SK-N-SH (cell line): Measurements from ENCODE around the gene MINDY4. TPM values are rescaled to one million over a fixed set of nuclear protein-coding genes. Genes with fewer than 3 reads are reported as not detected.

Experiments used
- CTCF ChIA-PET: fragments of 300-600, 350-600 bp; formaldehyde crosslinking; extraction: SDS; loops from one replicate; lab custom pipeline; 2021; lab: Yijun Ruan, JAX
- POLR2A ChIA-PET: fragments of 350-600 bp; sonication (Branson Sonifier 250); formaldehyde crosslinking; extraction: SDS; loops from one replicate; lab custom pipeline; 2020; ENCODE audit warnings: antibody characterized with exemption, inconsistent platforms; lab: Yijun Ruan, JAX
- DNase-seq: peaks from one replicate; pipeline ENCODE4 v3.0.0; 2012
- H2AFZ ChIP-seq: fragments of 200-600 bp; sonication (generic); 2 replicates; pipeline ENCODE4 v1.8.1; 2016; ENCODE audit warnings: antibody characterized with exemption, mild to moderate bottlenecking, low read depth
- H3F3A ChIP-seq: fragments of 200-600 bp; sonication (generic); replicated peaks from 2 replicates; pipeline ENCODE3; 2016; ENCODE audit warnings: antibody characterized with exemption, mild to moderate bottlenecking; ENCODE audit not compliant: insufficient read depth
- H3K27ac ChIP-seq, 2 experiments: fragments of 200-500 bp in 1 of 2; fragments of 200-600 bp in 1 of 2; sonication (Bioruptor generic) in 1 of 2; sonication (generic), shearing (Covaris generic) in 1 of 2; 2 replicates each; pipeline versions ENCODE4 v1.5.1 to v1.6.1; 2014 to 2016; ENCODE audit warnings: low read depth in 2 of 2, inconsistent platforms in 1 of 2, low read length in 1 of 2, mild to moderate bottlenecking in 1 of 2, mixed read lengths in 1 of 2
- H3K27me3 ChIP-seq: fragments of 200-600 bp; sonication (generic), shearing (Covaris generic); 2 replicates; pipeline ENCODE4 v1.6.1; 2016; ENCODE audit warnings: mixed run types; ENCODE audit not compliant: insufficient read depth
- H3K36me3 ChIP-seq, 2 experiments: fragments of 200-500 bp in 1 of 2; fragments of 200-600 bp in 1 of 2; sonication (Bioruptor generic) in 1 of 2; sonication (generic) in 1 of 2; replicated peaks in 1 of 2; 2 replicates each; pipeline versions ENCODE3 to v1.5.1; 2014 to 2016; ENCODE audit warnings: low read length in 1 of 2, mild to moderate bottlenecking in 1 of 2; ENCODE audit not compliant: insufficient read depth in 2 of 2, control insufficient read depth in 1 of 2
- H3K4me1 ChIP-seq, 2 experiments: fragments of 200-500 bp in 1 of 2; fragments of 200-600 bp in 1 of 2; sonication (Bioruptor generic) in 1 of 2; sonication (generic), shearing (Covaris generic) in 1 of 2; 2 replicates each; pipeline versions ENCODE4 v1.5.1 to v1.6.1; 2014 to 2016; ENCODE audit warnings: low read depth in 1 of 2, low read length in 1 of 2, mixed run types in 1 of 2; ENCODE audit not compliant: insufficient read depth in 2 of 2, control insufficient read depth in 1 of 2
- H3K4me2 ChIP-seq: fragments of 200-600 bp; sonication (generic), shearing (Covaris generic); 2 replicates; pipeline ENCODE4 v1.6.1; 2017; ENCODE audit warnings: mixed run types
- H3K4me3 ChIP-seq, 2 experiments: fragments of 200-500 bp in 1 of 2; fragments of 200-600 bp in 1 of 2; sonication (Bioruptor generic) in 1 of 2; sonication (generic), shearing (Covaris generic) in 1 of 2; 2 replicates each; pipeline versions ENCODE4 v1.5.1 to v1.8.1; 2014 to 2016; ENCODE audit warnings: low read depth in 2 of 2, inconsistent platforms in 1 of 2, low read length in 1 of 2, mild to moderate bottlenecking in 1 of 2, mixed read lengths in 1 of 2, moderate library complexity in 1 of 2
- H3K79me2 ChIP-seq: fragments of 200-600 bp; sonication (generic); 2 replicates; pipeline ENCODE4 v1.8.1; 2017; ENCODE audit warnings: mild to moderate bottlenecking; ENCODE audit not compliant: insufficient read depth
- H3K9ac ChIP-seq: fragments of 200-600 bp; sonication (generic); 2 replicates; pipeline ENCODE4 v1.6.1; 2017; ENCODE audit warnings: mixed run types
- H3K9me2 ChIP-seq: fragments of 200-600 bp; sonication (generic); 2 replicates; pipeline ENCODE4 v1.6.1; 2017; ENCODE audit warnings: mixed run types
- H3K9me3 ChIP-seq: fragments of 200-600 bp; sonication (generic); 2 replicates; pipeline ENCODE4 v1.6.1; 2017; ENCODE audit warnings: mixed run types, mild to moderate bottlenecking, moderate library complexity
- H4K20me1 ChIP-seq: fragments of 200-600 bp; sonication (generic); 2 replicates; pipeline ENCODE4 v1.6.1; 2017; ENCODE audit warnings: mild to moderate bottlenecking, mixed run types; ENCODE audit not compliant: insufficient read depth
- CHD2 ChIP-seq: fragments of 150-350 bp; IDR thresholded peaks from 2 replicates; pipeline ENCODE4 v1.6.1; 2018; ENCODE audit warnings: low read length; ENCODE audit not compliant: partially characterized antibody
- ELF1 ChIP-seq: IDR thresholded peaks from 2 replicates; pipeline ENCODE4 v1.4.0; 2012
- EP300 ChIP-seq, 2 experiments: IDR thresholded peaks; 2 replicates each; pipeline versions ENCODE4 v1.4.0 to v1.6.1; 2012; ENCODE audit warnings: borderline replicate concordance in 1 of 2, low read depth in 1 of 2, low read length in 1 of 2
- FOXM1 ChIP-seq: IDR thresholded peaks from 2 replicates; pipeline ENCODE4 v1.4.0; 2012; ENCODE audit warnings: low read depth, mild to moderate bottlenecking
- MXI1 ChIP-seq: IDR thresholded peaks from 2 replicates; pipeline ENCODE4 v1.6.1; 2012; ENCODE audit warnings: mild to moderate bottlenecking, low read depth, low read length, improper control_type of control experiment
- NFIC ChIP-seq: IDR thresholded peaks from 2 replicates; pipeline ENCODE4 v1.4.0; 2012; ENCODE audit warnings: borderline replicate concordance
- NRF1 ChIP-seq: IDR thresholded peaks from 2 replicates; pipeline ENCODE4 v1.6.1; 2012; ENCODE audit warnings: low read depth, mild to moderate bottlenecking, low read length
- PBX3 ChIP-seq: IDR thresholded peaks from 2 replicates; pipeline ENCODE4; 2012
- SMC3 ChIP-seq: IDR thresholded peaks from 2 replicates; pipeline ENCODE4 v1.6.1; 2012; ENCODE audit warnings: low read depth, low read length, improper control_type of control experiment
- USF1 ChIP-seq: IDR thresholded peaks from 2 replicates; pipeline ENCODE4 v1.4.0; 2012; ENCODE audit warnings: low read depth, borderline replicate concordance
- WGBS: methylation state at CpG from one replicate; pipeline ENCODE4 v1.1.6; 2017; ENCODE audit warnings: low lambda C conversion rate; 5-methylcytosine and 5-hydroxymethylcytosine counted together
- polyA plus RNA-seq, 3 experiments: library from polyadenylated mRNA; depleted of rRNA; stranded (reverse); fragments of >200 nt; gene quantifications; 2 replicates each; pipeline ENCODE4 v1.2.3, GENCODE V29; 2012
- TF ChIP-seq, protein P1 (sequence below): fragments of 200-600 bp; sonication (generic); IDR thresholded peaks from 2 replicates; pipeline ENCODE4 v1.6.1; 2017; ENCODE audit warnings: antibody characterized with exemption, mild to moderate bottlenecking, moderate library complexity

The MINDY4 gene
- polyA plus RNA-seq, 1 of the 3 experiments (the other 2 are of a cell fraction): 1.8 TPM

DNA sequence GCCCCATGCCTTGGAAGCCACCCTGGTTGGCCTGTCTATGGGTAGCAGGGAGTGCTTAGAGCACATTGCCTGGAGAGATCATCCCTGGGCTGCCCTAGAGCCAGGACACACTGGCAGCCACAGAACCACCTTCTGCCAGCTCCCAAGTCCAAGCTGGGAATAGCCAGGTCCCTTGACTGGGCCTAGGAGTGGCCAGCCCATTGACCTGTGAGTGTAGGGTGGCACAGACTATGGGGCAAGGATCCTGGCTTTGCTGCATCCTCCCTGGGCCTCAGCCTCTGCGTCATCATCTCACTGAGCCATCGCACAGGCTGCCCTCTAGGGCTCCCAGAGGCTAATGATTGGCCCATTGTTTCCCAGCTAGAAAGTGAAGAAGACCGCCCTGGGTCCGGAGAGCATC is 147.5 kb downstream of the MINDY4 start:
- H3F3A ChIP-seq: peaks cover 11% of the 10 kb centered on the region
- no peak overlapping the region for H3K9ac ChIP-seq
- no peaks in the 10 kb centered on the region for H3K27me3 ChIP-seq
- no peak overlapping the region for H3K4me3 ChIP-seq
- H3K36me3 ChIP-seq: no peaks in the 10 kb centered on the region
- peaks cover 27 to 45% of the 10 kb centered on the region in 2 experiments; a peak in 3 of 4 replicates for H3K4me1 ChIP-seq
- no peak overlapping the region for H2AFZ ChIP-seq
- no peak for TF ChIP-seq NFIC
- TF ChIP-seq EP300 (IDR thresholded peaks at IDR 0.05; ENCODE audit: borderline replicate concordance in 1 of 2, low read depth in 1 of 2, low read length in 1 of 2): no peak
- no peak for TF ChIP-seq ELF1
- H3K4me2 ChIP-seq: no peak overlapping the region
- H3K79me2 ChIP-seq: no peaks in the 10 kb centered on the region
- no peaks in the 10 kb centered on the region for H3K9me3 ChIP-seq
- POLR2A ChIA-PET: no interaction called here
- CTCF ChIA-PET: interaction anchor here (1.1 to 3.2 kb wide), 3 partner anchors 11 to 216 kb away, joined by 4 to 24 read pairs (median 18); no protein-coding TSS in a partner anchor
- DNase-seq: no peak
- H3K9me2 ChIP-seq: no peaks in the 10 kb centered on the region
- H4K20me1 ChIP-seq: no peaks in the 10 kb centered on the region
- no peak overlapping the region for H3K27ac ChIP-seq
- WGBS: 90% methylated on average over 4 of the region's 4 CpGs

DNA sequence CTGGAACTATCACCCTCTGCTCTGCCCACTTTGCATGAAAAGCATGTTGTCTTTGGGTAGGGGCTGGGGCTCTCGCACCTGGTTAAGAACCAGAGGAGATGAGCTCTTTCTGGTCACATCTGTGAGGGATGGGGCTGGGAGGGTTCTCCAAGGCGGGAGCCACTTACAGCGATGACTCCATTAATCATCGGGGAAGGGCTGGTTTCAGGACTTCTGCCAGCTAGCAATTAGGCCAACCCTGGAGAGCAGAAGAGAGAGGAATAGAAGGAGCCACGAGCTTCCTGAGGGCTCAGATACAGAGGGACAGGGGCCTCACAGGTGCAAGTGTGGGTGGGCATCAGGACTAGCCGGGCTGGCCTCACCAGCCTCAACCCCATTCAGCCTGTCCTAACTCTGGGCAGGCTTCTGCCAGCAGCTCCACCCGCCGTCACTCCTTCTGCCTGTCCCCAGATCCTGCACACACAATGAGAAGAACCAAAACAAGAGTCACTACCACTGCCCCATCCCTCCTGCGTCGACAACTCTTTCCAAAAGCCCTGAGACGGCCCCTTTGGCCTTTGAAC is 148.9 kb downstream of the MINDY4 start:
- POLR2A ChIA-PET: no interaction called here
- no peak overlapping the region for H2AFZ ChIP-seq
- no peaks in the 10 kb centered on the region for H3K27me3 ChIP-seq
- H3K9me3 ChIP-seq: no peaks in the 10 kb centered on the region
- H4K20me1 ChIP-seq: no peaks in the 10 kb centered on the region
- peaks cover 20 to 36% of the 10 kb centered on the region in 2 experiments; a peak in 3 of 4 replicates for H3K4me1 ChIP-seq
- no peaks in the 10 kb centered on the region for H3K36me3 ChIP-seq
- peaks cover 11% of the 10 kb centered on the region for H3F3A ChIP-seq
- no peak overlapping the region for H3K4me3 ChIP-seq
- H3K27ac ChIP-seq: peak overlapping the region in 1 of 2 experiments; percentile 48; a peak in 2 of 4 replicates
- H3K4me2 ChIP-seq: peak overlapping the region; percentile 20
- DNase-seq: peak; percentile 17
- peak overlapping the region; percentile 24; the same call in 1 of the 2 replicates for H3K9ac ChIP-seq
- TF ChIP-seq USF1 (no peak), PBX3 (peak; percentile 68), CHD2 (no peak), MXI1 (no peak), NRF1 (no peak), FOXM1 (no peak), SMC3 (no peak), EP300 (IDR thresholded peaks at IDR 0.05; ENCODE audit: borderline replicate concordance in 1 of 2, low read depth in 1 of 2, low read length in 1 of 2) (no peak)
- TF ChIP-seq, protein P1, sequence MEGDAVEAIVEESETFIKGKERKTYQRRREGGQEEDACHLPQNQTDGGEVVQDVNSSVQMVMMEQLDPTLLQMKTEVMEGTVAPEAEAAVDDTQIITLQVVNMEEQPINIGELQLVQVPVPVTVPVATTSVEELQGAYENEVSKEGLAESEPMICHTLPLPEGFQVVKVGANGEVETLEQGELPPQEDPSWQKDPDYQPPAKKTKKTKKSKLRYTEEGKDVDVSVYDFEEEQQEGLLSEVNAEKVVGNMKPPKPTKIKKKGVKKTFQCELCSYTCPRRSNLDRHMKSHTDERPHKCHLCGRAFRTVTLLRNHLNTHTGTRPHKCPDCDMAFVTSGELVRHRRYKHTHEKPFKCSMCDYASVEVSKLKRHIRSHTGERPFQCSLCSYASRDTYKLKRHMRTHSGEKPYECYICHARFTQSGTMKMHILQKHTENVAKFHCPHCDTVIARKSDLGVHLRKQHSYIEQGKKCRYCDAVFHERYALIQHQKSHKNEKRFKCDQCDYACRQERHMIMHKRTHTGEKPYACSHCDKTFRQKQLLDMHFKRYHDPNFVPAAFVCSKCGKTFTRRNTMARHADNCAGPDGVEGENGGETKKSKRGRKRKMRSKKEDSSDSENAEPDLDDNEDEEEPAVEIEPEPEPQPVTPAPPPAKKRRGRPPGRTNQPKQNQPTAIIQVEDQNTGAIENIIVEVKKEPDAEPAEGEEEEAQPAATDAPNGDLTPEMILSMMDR: no peak
- H3K79me2 ChIP-seq: no peaks in the 10 kb centered on the region
- 83% methylated on average over 11 of the region's 11 CpGs for WGBS
- no peaks in the 10 kb centered on the region for H3K9me2 ChIP-seq
- CTCF ChIA-PET: interaction anchor here (1.0 to 3.2 kb wide), 5 partner anchors 9 to 58 kb away, joined by 3 to 24 read pairs (median 5); no protein-coding TSS in a partner anchor
